DMS153 (cell line): ENCODE data around the gene CST9.
"Not testable (repeated sequence)": the region's sequence is repeated elsewhere in the genome, so short reads cannot be mapped to it uniquely, and the experiment has no call there.

Experiments used
- DNase-seq: peaks from one replicate; lab custom pipeline; 2025; lab: John Stamatoyannopoulos, UW

The CST9 gene

DNA sequence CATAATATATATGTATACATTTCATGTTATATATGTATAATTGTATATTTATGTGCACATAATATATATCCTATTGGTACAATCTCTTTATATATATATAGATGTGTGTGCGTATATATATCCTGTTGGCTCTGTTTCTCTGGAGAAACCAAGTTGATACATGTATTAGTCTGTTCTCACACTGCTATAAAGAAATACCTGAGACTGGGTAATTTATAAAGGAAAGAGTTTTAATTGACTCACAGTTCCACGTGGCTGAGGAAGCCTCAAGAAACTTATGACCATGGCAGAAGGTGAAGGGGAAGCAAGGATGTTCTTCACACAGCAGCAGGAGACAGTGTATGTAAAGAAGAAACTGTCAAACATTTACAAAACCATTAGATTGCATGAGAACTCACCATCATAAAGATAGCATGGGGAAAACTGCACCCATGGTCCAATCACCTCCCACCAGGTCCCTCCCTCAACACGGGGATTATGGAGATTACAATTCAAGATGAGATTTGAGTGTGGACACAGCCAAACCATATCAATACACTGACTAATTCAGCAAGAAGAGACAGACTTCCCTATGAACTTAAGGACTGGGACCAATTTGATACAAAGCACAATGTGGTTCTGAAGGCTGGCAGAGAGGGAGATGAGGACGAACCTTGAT is 18.1 kb upstream of the CST9 start:
- no peak for DNase-seq

DNA sequence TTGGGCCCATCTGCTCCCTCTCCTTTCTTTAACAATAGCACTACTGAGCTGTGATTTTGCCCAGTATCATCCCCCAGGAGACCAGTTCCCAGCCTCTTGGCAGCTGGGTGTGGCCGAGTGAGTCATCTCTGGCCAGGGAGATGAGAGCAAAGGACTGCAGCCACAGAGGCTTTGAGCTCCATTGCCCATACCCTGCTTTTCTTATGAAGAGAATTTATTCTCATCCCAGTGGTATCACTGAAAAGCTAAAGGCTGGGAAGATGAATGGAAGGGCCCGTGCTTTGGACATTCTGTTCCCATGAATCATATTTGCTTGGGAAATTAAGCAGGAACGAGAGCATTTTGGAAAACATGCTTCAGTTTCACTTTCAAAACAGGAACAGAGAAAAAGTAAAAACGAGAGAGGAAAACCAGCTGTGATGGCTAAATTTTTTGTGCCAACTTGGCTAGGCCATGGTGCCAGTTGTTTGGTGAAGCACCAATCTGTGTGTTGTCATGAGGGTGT is 17.2 kb upstream of the CST9 start:
- peak; percentile 59 for DNase-seq

DNA sequence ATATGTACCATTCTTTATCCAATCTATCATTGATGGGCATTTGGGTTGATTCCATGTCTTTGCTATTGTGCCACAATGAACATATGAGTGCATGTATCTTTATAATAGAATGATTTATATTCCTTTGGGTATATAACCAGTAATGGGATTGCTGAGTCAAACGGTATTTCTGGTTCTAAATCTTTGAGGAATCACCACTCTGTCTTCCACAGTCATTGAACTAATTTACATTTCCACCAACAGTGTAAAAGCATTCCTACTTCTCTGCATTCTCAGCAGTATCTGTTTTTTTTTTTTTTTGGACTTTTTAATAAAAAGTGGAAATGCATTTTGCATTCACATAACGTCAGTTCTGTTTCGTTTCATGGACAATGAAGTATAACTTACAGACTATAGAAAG is 16.7 kb upstream of the CST9 start:
- not testable (repeated sequence) for DNase-seq

DNA sequence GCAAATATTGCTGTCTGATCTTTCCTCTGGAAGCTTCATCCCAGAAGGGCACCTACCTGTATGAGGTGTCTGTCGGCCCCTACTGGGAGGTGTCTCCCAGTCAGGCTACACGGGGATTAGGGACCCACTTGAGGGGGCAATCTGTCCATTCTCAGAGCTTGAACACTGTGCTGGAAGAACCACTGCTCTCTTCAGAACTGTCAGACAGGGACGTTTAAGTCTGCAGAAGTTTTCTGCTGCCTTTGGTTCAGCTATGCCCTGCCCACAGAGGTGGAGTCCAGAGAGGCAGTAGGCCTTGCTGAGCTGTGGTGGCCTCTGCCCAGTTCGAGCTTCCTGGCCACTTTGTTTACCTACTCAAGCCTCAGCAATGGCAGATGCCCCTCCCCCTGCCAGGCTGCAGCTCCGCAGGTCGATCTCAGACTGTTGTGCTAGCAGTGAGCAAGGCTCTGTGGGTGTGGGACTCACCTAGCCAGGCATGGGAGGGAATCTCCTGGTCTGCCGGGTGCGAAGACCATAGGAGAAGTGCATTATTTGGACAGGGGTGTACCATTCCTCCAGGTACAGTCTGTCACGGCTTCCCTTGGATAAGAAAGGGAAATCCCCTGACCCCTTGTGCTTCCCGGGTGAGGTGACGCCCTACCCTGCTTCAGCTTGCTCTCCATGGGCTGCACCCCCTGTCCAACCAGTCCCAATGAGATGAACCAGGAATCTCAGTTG is 15.1 kb upstream of the CST9 start:
- DNase-seq, result not testable (repeated sequence)

DNA sequence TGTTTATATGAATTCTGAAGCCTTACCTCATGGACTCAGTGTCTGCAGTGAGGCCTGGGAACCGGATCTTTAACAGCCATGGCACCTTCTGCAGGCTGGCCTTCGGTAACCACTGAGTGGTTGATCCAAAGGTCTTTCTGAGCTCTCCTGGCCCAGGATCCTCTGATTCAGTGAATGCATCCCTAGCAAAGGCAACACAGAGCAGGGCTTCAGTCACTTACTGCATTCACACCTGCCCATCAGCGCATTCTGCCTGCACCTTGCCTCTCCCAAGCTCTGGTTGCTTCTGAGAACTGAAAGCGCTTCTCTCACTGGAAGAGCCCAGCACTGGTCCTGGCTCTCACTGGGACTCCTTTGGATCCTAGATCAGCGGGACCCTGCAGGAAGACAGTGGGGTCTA is 8.4 kb upstream of the CST9 start:
- no peak for DNase-seq

DNA sequence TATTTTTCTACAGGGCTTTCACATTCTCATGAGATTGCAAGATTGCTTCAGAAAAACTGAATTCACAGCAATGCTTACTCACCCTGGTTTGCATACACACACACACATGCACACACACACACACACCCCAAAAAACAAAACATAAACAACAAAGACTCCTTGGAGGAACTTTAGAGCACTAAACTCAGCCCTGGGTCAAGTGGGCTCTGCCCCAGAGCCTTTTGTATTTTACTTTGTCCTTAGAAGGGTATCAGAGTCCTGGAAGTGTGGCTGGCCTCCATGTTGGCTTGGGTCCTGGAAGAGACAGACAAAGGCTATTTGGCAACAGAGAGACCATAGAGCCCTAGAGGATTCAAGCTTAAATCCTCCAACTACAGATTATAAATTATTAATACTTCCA is 8.0 kb upstream of the CST9 start:
- DNase-seq, result no peak

DNA sequence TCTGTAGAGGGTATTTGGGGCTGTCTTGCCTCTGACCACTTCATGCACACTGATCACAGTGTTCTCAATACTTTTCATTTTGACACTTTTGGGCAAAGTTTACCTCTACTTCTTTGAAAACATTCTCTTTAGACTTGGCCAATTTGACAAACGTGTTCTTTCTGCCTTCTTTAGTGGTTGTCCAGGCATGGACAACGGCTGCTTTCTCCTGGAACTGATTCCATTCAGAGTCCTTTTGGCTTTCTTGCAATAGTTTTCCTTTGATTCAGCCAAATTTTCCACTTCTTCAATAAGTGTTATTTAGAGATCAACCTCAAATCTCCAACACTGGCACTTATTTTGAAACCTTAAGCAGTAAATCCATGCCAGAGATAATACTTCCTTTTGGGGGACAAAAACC is 6.7 kb upstream of the CST9 start:
- no peak for DNase-seq

DNA sequence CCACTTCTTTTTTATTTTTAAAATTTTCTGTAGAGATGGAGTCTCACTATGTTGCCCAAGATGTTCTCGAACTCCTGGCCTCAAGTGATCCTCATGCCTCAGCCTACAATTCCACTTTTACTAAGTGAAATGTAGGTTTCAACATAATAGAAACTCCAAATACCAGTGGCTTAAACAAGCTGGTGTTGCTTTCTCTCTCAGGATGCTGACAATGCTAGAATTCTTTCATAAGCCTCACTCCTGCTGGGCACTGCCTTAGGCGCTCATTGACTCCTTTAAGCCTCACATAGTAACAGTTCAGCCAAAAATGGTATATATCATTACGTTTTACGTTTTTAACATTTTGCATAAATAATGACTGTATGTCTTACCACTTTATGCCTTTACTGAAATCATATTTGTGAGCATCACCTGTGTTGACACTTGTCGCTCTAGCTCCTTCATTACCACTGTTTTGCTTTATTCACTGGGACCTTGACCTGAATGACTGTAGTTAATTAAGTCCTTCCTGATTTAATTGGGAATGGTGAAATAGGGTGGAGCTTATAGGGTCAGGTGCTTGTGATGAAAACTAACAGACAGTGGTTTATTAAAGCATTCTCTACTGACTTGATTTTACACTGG is 3.9 kb upstream of the CST9 start:
- DNase-seq, result no peak

DNA sequence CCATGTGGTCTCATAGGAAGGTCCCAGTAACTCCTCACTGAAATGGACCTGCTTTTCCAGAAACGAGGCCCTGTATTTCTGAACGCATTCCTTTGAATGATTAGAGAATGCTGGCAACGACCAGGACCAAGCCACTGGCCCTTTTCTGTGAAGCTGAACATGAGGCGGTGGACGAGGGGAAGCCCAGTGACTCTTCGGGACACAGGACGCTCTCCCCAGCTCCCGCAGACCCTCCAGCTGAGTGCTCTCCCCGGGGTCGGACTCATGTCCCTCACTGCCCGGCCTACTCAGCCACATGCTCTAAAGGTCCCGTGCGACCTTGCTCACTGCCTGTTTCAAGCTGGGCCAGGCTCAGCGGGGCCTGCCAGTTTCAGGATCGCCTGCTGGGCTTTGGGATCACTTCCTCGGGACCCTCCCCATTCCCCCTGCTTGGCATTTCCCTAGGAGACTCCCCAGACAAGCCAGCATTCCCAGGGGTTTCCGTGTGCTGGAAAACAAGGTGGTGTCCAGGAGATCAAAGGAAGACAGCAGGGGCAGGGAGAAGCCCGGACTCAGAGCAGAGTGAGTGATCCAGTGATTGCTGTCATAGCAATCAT is 2.6 kb upstream of the CST9 start:
- DNase-seq, result no peak

DNA sequence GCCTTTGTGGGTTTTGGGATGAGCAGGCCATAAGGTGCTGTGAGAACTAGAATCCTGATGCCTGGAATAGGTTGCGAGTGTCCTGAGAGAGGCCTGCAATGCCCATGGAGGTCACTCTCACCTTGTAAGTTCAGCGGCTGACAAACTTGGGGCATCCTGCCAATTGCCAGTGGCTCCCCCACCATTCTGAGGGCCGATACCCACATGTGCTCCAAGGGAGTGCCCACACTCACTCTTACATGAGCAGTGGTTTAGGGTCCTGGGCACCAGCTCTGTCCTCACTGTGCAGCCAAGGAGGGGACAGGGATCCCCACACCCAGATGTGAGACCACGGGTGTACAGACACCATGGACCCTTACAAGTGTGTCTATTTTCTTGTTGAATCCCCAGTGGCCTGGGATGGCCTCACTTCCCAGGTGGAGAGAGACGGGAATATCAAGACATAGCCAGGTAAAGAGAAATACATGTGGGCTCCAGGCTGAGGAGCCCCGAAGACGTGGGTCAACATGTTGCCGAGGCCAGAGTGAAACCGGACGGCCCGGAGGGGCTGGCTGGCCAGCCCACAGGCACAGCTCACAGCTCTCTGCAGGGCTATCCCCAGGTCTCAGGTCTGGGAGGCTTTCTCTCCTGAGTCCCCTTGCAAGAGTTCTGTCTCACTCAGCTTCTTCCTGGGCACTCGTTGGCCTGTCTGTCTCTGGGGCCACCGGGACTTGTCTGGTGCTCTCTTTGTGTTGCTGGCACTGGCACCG is 2.0 kb upstream of the CST9 start:
- no peak for DNase-seq

DNA sequence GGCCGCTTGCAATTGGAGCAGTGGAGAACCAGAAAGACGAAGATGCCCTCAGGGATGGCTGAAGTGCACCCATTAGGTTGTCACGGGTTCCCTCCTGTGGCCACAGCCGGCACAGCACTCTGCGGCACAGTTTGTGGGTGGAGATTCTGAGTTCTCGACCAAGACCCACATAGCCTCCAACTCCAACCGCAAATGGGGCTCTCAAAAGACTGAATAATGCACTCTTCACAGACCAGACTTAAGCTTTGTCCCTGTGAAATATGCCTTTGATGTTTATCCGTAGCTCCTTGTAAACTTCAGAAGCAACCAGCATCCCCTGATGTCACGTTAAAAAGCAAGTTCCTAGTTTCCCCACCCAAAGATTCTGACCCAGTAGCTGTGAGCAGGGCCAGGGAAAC is 934 bp upstream of the CST9 start:
- DNase-seq, result peak; percentile 56

DNA sequence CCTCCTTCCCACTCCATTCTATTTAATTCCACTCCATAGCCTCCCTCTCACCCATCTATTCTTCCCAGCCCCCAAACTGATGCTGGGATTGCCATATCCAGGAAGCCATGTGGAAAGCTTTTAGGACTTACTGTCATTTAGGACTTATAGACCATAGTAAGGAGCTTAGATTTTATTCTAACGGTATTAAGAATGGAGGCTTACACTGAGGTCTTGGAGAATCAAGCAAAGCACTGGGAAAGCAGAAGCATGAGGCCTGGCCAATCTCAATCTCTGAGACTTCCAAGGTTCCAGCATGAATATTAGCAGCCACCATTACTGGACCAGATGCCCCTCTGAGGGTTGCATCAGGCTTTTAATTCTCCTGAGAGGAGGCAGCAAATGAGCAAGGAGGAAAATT is 1.4 kb downstream of the CST9 start:
- DNase-seq, result no peak

DNA sequence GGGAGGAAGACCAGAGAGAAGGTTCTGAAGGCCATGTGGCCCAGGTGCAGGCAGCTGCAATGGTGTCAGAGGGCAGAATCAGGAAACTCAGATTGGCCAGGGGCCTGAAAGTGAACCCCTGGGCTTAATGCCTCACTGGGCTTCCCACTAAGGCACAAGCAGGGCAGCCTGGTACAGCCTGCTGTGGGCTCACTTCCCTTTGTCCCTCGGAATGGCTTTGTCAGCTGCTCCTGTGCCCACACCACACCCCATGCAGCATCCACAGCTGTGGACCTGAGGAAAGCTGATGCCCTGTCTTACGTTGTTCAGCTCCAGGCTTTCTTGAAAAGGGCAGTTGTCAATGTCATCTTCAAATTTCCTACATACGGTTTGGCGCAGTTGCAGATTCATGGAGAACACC is 2.4 kb downstream of the CST9 start:
- DNase-seq, result no peak

DNA sequence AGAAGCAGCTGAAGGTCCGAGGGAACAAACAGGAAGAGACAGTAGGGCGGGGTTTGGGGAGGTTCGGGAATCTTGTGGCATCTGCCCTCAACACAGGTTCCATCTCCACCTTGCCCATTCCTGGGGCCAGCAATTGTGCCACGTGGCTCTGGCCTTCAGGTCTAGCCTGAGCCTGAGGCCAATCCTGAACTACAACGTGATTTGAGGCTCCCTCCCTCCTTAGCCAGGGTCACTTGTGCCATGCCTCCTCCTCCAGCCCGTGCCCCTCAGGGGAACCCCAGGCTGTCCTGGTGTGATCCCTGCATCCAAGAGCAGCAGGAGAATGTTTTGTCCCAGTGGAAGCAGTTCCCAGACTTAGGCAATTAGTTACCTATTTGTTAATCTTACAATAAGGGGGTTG is 3.0 kb downstream of the CST9 start:
- no peak for DNase-seq

DNA sequence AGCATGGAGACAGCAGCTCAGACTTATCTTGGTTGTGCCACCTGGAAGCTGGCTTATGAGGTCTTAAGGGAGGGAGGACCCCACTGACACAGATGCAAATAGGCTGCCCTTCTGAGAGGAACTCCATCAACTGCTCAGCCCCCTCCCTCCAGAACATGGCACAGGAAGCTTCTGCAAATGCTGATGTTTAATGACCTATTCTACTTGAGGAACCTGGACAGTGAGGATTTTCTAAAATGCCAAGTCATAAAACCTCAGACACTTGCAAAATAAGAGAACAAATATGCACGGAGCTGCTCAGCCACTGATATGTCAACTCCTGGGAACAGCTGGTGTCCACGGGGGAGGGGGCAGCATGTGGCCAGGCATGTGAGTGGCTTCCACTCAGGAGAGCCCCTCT is 3.5 kb downstream of the CST9 start:
- no peak for DNase-seq

DNA sequence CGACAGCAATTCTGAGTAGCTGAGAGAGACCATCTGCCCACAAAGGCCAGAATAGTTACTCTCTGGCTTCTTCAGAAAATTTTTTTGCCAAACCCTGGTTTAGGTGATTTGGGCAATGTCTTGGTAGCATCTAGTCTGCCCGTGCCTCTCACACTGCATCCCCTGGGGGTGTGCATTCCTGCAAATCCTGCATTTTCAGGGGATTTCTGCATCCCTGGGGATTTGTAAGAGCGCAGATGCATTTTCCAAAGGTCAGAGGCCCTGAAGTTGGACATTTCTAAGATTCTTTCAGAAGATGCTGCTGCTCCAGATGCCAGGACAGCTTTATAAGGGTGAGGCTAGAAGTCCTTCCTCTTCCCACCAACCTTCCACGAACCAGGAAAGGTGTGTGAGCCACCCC is 4.0 kb downstream of the CST9 start:
- DNase-seq, result no peak

DNA sequence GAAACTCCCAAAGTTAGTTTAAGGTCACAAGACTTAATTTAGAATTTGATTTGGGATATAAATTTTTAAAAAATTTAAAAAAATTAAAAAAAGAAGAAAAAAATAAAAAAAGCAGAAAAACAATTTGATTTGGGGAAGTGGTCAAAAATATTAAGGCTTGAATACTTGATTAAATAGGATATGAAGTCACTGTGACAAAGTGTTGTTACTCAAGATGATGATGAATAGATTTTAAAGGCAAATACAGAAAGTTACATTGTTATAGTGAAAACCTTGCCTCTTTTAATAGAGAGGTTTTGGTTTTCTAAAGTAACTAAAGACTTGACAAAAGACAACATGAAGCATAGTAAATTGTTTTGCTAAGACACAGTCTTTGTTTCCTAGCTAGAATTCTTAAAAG is 7.2 kb downstream of the CST9 start:
- no peak for DNase-seq

DNA sequence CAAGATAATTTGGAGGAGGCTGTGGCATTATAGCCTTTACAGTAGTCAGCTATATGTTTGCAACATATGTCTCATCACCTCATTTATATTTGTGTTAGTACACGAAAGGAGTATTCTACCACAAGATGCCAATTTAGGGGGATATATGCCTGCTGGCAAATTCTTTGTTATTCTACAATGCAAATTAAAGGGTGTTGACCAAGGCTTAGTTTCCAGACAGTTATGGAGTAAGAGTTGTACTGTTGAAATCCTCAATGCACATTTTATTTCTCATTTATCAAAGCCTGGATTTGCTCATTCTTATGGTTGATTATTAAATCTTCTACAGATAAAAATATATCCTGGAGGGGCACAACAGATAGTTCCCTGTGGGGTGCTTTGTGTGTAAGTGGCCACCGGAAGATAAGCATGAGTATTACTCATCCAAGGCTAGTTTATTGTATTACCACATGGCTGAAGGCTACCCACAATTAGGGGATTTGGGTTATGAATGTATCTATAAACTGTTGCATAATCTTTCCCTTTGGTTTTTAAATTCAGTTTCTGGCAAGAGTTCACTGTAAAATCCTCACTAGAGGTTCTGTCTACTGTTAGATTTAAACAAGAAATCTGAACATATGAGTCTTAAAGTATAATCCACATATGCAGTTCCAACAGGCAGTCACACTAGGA is 9.0 kb downstream of the CST9 start:
- no peak for DNase-seq

DNA sequence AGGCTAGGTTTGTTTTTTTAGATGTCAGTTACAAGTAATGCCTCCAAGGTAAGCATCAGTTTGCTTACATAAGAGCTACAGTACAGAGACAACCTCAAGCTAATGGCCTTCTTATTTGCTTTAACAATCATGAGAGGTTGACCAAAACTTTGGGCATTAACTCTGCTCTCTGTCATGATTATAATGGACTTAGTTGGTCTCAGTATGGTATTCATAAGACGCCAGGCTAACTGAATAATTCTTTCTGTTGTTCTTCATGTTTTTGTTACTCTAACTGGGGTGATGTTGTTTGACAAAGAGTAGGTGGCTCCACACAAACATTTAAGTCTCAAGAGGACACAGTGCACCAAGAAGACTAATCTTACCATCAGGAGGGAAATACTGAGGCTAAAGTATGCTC is 9.8 kb downstream of the CST9 start:
- no peak for DNase-seq

DNA sequence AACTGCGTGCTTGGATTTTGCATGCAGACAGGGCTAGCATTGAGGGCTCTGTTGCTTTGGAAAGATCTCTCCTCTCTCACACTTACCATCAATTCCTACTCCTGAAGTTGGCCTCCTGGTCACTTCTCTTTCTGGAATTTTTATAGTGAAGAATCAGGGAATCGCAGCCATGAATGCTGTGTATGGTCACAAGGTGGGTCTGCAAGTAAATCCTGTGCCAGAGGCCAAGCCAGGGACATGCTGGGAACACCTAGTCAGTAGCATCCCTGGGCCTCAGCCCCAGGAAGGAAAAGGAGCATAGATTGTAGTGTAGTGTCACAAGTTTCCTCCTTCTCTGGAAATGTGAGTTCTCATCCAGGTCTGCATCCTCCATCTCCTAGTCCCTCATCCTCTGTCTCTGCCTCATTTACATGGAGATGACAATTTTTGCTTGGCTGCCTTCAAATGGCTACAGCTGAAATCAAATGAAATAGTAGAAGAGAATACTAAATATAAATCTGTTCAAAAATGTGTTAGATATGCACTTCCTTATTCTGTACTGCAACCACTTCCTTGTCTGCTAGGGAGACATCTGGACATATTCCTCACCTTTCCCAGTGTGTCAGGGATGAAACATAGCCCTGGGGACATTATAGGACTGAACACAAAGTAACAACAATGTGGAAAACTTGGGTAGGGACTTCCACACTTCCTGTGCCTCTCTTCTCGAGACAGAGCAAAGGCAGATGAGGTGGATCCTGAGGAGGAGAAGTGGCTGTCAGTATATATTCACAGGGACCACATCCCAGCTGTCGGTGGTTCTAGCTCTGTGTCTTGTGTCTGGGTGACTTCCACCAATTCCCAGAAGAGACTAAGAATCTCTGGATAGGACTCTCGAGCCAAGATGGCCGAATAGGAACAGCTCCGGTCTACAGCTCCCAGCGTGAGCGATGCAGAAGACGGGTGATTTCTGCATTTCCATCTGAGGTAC is 17.0 kb downstream of the CST9 start:
- DNase-seq, result no peak

DNA sequence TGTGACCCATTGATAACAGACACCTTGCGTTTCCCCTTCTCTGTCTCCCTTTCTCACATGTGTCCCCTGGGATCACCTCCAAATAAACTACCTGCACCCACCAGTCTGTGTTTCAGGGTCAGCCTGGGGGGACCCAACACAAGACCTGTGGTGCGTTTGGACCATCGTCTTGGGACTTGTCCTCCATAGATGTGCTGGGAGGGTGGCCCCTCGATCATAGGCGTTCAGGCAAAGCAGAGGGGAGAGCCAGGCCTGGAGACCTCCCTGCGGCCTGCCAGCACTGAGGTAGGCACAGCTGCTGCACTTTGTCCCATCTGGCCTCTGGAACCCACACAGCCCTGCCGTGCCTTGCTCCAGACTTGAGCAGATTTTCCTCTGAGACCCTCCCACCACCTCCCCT is 18.1 kb downstream of the CST9 start:
- DNase-seq, result no peak
